H1 (cell line): Measurements from ENCODE around the gene EML1. TPM values are rescaled to one million over a fixed set of nuclear protein-coding genes. Genes with fewer than 3 reads are reported as not detected.

Experiments used
- BRCA1 ChIP-seq: IDR thresholded peaks from 2 replicates; pipeline ENCODE4 v1.6.1; 2012; ENCODE audit warnings: low read depth, low read length, improper control_type of control experiment
- CTBP2 ChIP-seq: IDR thresholded peaks from 2 replicates; pipeline ENCODE4 v1.7.0; 2011; ENCODE audit warnings: borderline replicate concordance, mild to moderate bottlenecking, moderate library complexity, mixed read lengths, low read length; ENCODE audit not compliant: insufficient read depth, insufficient read length
- SP1 ChIP-seq: IDR thresholded peaks from 2 replicates; pipeline ENCODE4 v1.6.1; 2011; ENCODE audit warnings: low read depth, low read length
- SP4 ChIP-seq: IDR thresholded peaks from 2 replicates; pipeline ENCODE4 v1.6.1; 2012; ENCODE audit warnings: low read length, inconsistent platforms
- USF2 ChIP-seq: IDR thresholded peaks from 2 replicates; pipeline ENCODE4 v1.6.1; 2011; ENCODE audit warnings: low read length, improper control_type of control experiment
- polyA plus RNA-seq, 7 experiments: library from polyadenylated mRNA; depleted of rRNA in 3 of 7; stranded (reverse) in 5 of 7; unstranded in 2 of 7; fragments of >200 nt in 5 of 7; fragments of 200-250 nt in 2 of 7; gene quantifications; 1 replicate in 5 of 7; 2 replicates in 1 of 7; 4 replicates in 1 of 7; pipeline versions ENCODE4 v1.2.1 to v1.2.3, GENCODE V29; 2011 to 2013; ENCODE audit warnings: missing spikeins in 2 of 7, mixed read lengths in 2 of 7
- total RNA-seq: library from RNA; stranded (reverse); fragmentation: NEBNext Ultra II Directional; extraction: Animal tissue kit (Norgen Biotek cat#: 25700); gene quantifications from 2 replicates; pipeline ENCODE4 v1.2.1, GENCODE V29; 2021

EML1 gene
- total and polyA plus RNA-seq, 2 of the 8 experiments (the other 6 are each of a cell fraction or from before 2014, with no cell fraction given) = 11.1 to 24.7 TPM

- TF ChIP-seq USF2 (no peak), SP4 (no peak), SP1 (no peak), BRCA1 (no peak), CTBP2 (no peak)
- TF ChIP-seq, all 59 proteins: peak for 0
Observed at GRCh38 chr14:99803803-99804202, 10.6 kb downstream of the EML1 start (continued).
